Measurements from ENCODE around the gene CCER1. TPM values are rescaled to one million over a fixed set of nuclear protein-coding genes. Genes with fewer than 3 reads are reported as not detected.

Gene CCER1
- total RNA-seq, 1 donor from 2014 or later = not detected

GRCh38 chr12:90905691-90906370 lies 49.1 kb downstream of the CCER1 start:
- no peak for DNase-seq (ENCODE audit: low spot score)
- intact Hi-C loops (cut with micrococcal nuclease) = no loop called here
- Mint-ChIP-seq H3K4me1 (ENCODE audit: low read depth) (no peaks in the 10 kb centered on the region), H3K4me3 (no peak overlapping the region), H3K36me3 (ENCODE audit: low read depth) (no peaks in the 10 kb centered on the region), H3K27ac (no peak overlapping the region), H3K27me3 (ENCODE audit: insufficient read depth) (no peaks in the 10 kb centered on the region), H3K9me3 (no peaks in the 10 kb centered on the region)

DNA sequence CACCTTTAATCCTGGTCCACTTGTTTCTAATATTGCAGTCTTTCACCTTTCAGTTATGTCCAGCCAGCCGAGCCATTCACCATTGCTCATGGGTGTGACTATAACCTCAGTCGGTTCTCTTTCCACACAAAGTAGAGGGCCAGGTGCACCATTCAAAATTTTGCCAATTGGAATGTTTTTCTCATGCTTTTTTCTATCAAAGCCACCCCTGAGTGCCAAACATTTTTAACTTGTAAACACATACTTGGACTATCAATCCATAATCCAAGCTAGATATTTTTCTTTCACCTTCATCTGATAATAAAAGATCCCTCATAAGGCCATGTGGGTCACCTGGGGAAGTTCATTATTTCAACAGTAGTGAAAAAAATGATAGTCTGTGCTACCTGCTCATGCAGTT lies 52.4 kb downstream of the CCER1 start:
- no peak overlapping the region for H3K27ac Mint-ChIP-seq
- no peaks in the 10 kb centered on the region for H3K36me3 Mint-ChIP-seq (ENCODE audit: low read depth)
- H3K9me3 Mint-ChIP-seq = no peaks in the 10 kb centered on the region
- no peaks in the 10 kb centered on the region for H3K27me3 Mint-ChIP-seq (ENCODE audit: insufficient read depth)
- H3K4me3 Mint-ChIP-seq = no peak overlapping the region
- intact Hi-C loops (cut with micrococcal nuclease) = no loop called here
- no peaks in the 10 kb centered on the region for H3K4me1 Mint-ChIP-seq (ENCODE audit: low read depth)
- no peak for DNase-seq (ENCODE audit: low spot score)

Other genes with a start within 250 kb of the CCER1 start
- gene EPYC, start 49.8 kb upstream of the CCER1 start, total RNA-seq = not detected in 2 replicates
- not detected in 2 replicates for gene KERA, start 102.8 kb upstream of the CCER1 start, total RNA-seq
- gene LUM, start 156.3 kb upstream of the CCER1 start, total RNA-seq = not detected in 2 replicates
- not detected in 2 replicates for gene DCN, start 227.6 kb upstream of the CCER1 start, total RNA-seq

All from activated T-helper 1 cell treated with anti-CD3 and anti-CD28 coated beads, Interleukin-12 subunit alpha, Interleukin-12 subunit beta, Interleukin-2, Interleukin-4 antibody, amounts not matched to agents 30 ng/mL and 10 ng/mL and 1 ng/mL, durations not matched to agents 14 hours and 24 hours and 36 hours (primary cell).